ENCODE measurements around the gene GKN1. TPM values are rescaled to one million over a fixed set of nuclear protein-coding genes. Genes with fewer than 3 reads are reported as not detected.

The GKN1 gene
- total RNA-seq, 2 experiments from 2014 or later, result not detected

GRCh38 chr2:68932402-68932801 is 42.0 kb upstream of the GKN1 start:
- DNase-seq (no peak), ATAC-seq (no peak)
- Mint-ChIP-seq H3K27ac (no peak overlapping the region), H3K36me3 (ENCODE audit: low read depth) (no peaks in the 10 kb centered on the region), H3K9me3 (peaks cover 3% of the 10 kb centered on the region), H3K4me1 (ENCODE audit: low read depth) (no peaks in the 10 kb centered on the region), H3K27me3 (no peaks in the 10 kb centered on the region), H3K4me3 (no peak overlapping the region)
- CTCF ChIA-PET, result interaction anchor here (0.9 to 5.6 kb wide), 4 partner anchors 9 to 223 kb away, joined by 3 to 38 read pairs (median 6); no protein-coding TSS in a partner anchor
- TF ChIP-seq CTCF (IDR thresholded peaks at IDR 0.05), result no peak
- POLR2A ChIA-PET, result no interaction called here
- intact Hi-C loops (cut with micrococcal nuclease), result no loop called here

GRCh38 chr2:68934021-68934420 is 40.4 kb upstream of the GKN1 start:
- DNase-seq (no peak), ATAC-seq (no peak)
- H3K4me3 Mint-ChIP-seq, result no peak overlapping the region
- H3K27ac Mint-ChIP-seq, result no peak overlapping the region
- H3K4me1 Mint-ChIP-seq (ENCODE audit: low read depth), result no peaks in the 10 kb centered on the region
- peaks cover 5% of the 10 kb centered on the region for H3K9me3 Mint-ChIP-seq
- H3K36me3 Mint-ChIP-seq (ENCODE audit: low read depth), result no peaks in the 10 kb centered on the region
- no peaks in the 10 kb centered on the region for H3K27me3 Mint-ChIP-seq
- TF ChIP-seq CTCF (IDR thresholded peaks at IDR 0.05), result no peak
- ChIA-PET CTCF (interaction anchor here (0.9 to 5.6 kb wide), 5 partner anchors 9 to 471 kb away, joined by 3 to 38 read pairs (median 5); no protein-coding TSS in a partner anchor), POLR2A (interaction anchor here (0.5 kb wide), 1 partner anchor 684 kb away, joined by 3 read pairs; no protein-coding TSS in a partner anchor)
- intact Hi-C loops (cut with micrococcal nuclease), result no loop called here

GRCh38 chr2:68935471-68935870 is 39.0 kb upstream of the GKN1 start:
- intact Hi-C loops (cut with micrococcal nuclease), result no loop called here
- Mint-ChIP-seq H3K4me1 (ENCODE audit: low read depth) (no peaks in the 10 kb centered on the region), H3K9me3 (peaks cover 4% of the 10 kb centered on the region), H3K27ac (no peak overlapping the region), H3K36me3 (ENCODE audit: low read depth) (no peaks in the 10 kb centered on the region), H3K4me3 (no peak overlapping the region), H3K27me3 (peaks cover 2% of the 10 kb centered on the region)
- ATAC-seq (no peak), DNase-seq (no peak)
- ChIA-PET CTCF (interaction anchor here (1.2 to 5.6 kb wide), 4 partner anchors 8 to 283 kb away, joined by 3 to 38 read pairs (median 20); no protein-coding TSS in a partner anchor), POLR2A (interaction anchor here (1.2 kb wide), 1 partner anchor 159 kb away, joined by 3 read pairs; no protein-coding TSS in a partner anchor)
- no peak for TF ChIP-seq CTCF (IDR thresholded peaks at IDR 0.05)

- DNase-seq (no peak), ATAC-seq (no peak)
- POLR2A ChIA-PET, result no interaction called here
- Mint-ChIP-seq H3K4me1 (ENCODE audit: low read depth) (no peaks in the 10 kb centered on the region), H3K9me3 (peaks cover 4% of the 10 kb centered on the region), H3K36me3 (ENCODE audit: low read depth) (no peaks in the 10 kb centered on the region), H3K27ac (no peak overlapping the region), H3K27me3 (peaks cover 7% of the 10 kb centered on the region), H3K4me3 (no peak overlapping the region)
- CTCF ChIA-PET, result interaction anchor here (1.3 to 4.9 kb wide), 3 partner anchors 11 to 219 kb away, joined by 3 to 36 read pairs (median 3); no protein-coding TSS in a partner anchor
- TF ChIP-seq CTCF (IDR thresholded peaks at IDR 0.05), result no peak
- intact Hi-C loops (cut with micrococcal nuclease), result no loop called here
These were observed 38.0 kb upstream of the GKN1 start for GRCh38 chr2:68936427-68936826.

- no peak for ATAC-seq
- Mint-ChIP-seq H3K4me3 (no peak overlapping the region), H3K27ac (no peak overlapping the region), H3K4me1 (ENCODE audit: low read depth) (no peaks in the 10 kb centered on the region), H3K36me3 (ENCODE audit: low read depth) (no peaks in the 10 kb centered on the region), H3K27me3 (peaks cover 7% of the 10 kb centered on the region), H3K9me3 (peaks cover 4% of the 10 kb centered on the region)
- CTCF ChIA-PET, result interaction anchor here (1.3 to 4.9 kb wide), 3 partner anchors 12 to 220 kb away, joined by 3 to 36 read pairs (median 3); no protein-coding TSS in a partner anchor
- intact Hi-C loops (cut with micrococcal nuclease), result no loop called here
- no peak for DNase-seq
- TF ChIP-seq CTCF (IDR thresholded peaks at IDR 0.05), result no peak
- POLR2A ChIA-PET, result no interaction called here
These were observed 37.5 kb upstream of the GKN1 start for GRCh38 chr2:68936889-68937288.
